Measurements from ENCODE around the gene CALR3.

GRCh38 chr19:16544473-16545231 lies 48.7 kb upstream of the CALR3 start:
- TF ChIP-seq CTCF (IDR thresholded peaks at IDR 0.05): no peak
- TF ChIP-seq POLR2A (IDR thresholded peaks at IDR 0.05): no peak
